PC-9 (cell line): ENCODE data around the gene GRAMD2B. TPM values are rescaled to one million over a fixed set of nuclear protein-coding genes. Genes with fewer than 3 reads are reported as not detected.

Source experiments
- BruUV-seq: library from RNA; stranded (reverse); fragments of 400-500 nt; replicated peaks from 2 replicates; lab custom pipeline; 2021; lab: Mats Ljungman, UMichigan
- CTCF ChIA-PET: fragments of 300-600 bp; sonication (Branson Sonifier 250); formaldehyde crosslinking; loops from one replicate; lab custom pipeline; 2022; ENCODE audit warnings: antibody characterized with exemption; lab: Charles Lee
- POLR2A ChIA-PET: fragments of 300-600 bp; sonication (Branson Sonifier 250); formaldehyde crosslinking; loops from one replicate; lab custom pipeline; 2022; ENCODE audit warnings: antibody characterized with exemption; ENCODE audit not compliant: unreplicated experiment; lab: Charles Lee
- DNase-seq, 2 experiments: peaks; one replicate each; pipeline versions ENCODE4 v3.0.0 to v3.0.0-alpha.2; 2015 to 2022; ENCODE audit warnings: mixed read lengths in 1 of 2
- H2AFZ ChIP-seq: fragments of 200-600 bp; sonication (generic); 2 replicates; pipeline ENCODE4 v1.8.1; 2017; ENCODE audit warnings: antibody characterized with exemption
- H3F3A ChIP-seq: fragments of 200-600 bp; sonication (generic); 2 replicates; pipeline ENCODE4 v1.8.1; 2017; ENCODE audit warnings: antibody characterized with exemption, mild to moderate bottlenecking, low read depth; ENCODE audit not compliant: insufficient read depth
- H3K27ac ChIP-seq: fragments of 200-600 bp; sonication (generic); 2 replicates; pipeline ENCODE4 v1.6.1; 2016; ENCODE audit warnings: mixed run types
- H3K27me3 ChIP-seq: fragments of 200-600 bp; sonication (generic); 2 replicates; pipeline ENCODE4 v1.6.1; 2016; ENCODE audit warnings: low read depth, mixed run types; ENCODE audit not compliant: insufficient read depth
- H3K36me3 ChIP-seq: fragments of 200-600 bp; sonication (generic); 2 replicates; pipeline ENCODE4 v1.6.1; 2016; ENCODE audit warnings: low read depth, mixed run types
- H3K4me1 ChIP-seq: fragments of 200-600 bp; sonication (generic); replicated peaks from 2 replicates; pipeline ENCODE4 v1.6.1; 2016; ENCODE audit warnings: mixed run types; ENCODE audit not compliant: insufficient read depth
- H3K4me2 ChIP-seq: fragments of 200-600 bp; sonication (generic); 2 replicates; pipeline ENCODE4 v1.6.1; 2017; ENCODE audit warnings: mixed run types
- H3K4me3 ChIP-seq: fragments of 200-600 bp; sonication (generic); 2 replicates; pipeline ENCODE4 v1.6.1; 2016; ENCODE audit warnings: mixed run types
- H3K79me2 ChIP-seq: fragments of 200-600 bp; sonication (generic); 2 replicates; pipeline ENCODE4 v1.6.1; 2017; ENCODE audit warnings: low read depth, mixed run types
- H3K9me2 ChIP-seq: fragments of 200-600 bp; sonication (generic); 2 replicates; pipeline ENCODE4 v1.8.1; 2017; ENCODE audit warnings: mild to moderate bottlenecking; ENCODE audit not compliant: insufficient read depth
- H3K9me3 ChIP-seq: fragments of 200-600 bp; sonication (generic); 2 replicates; pipeline ENCODE4 v1.8.1; 2016; ENCODE audit warnings: low read depth; ENCODE audit not compliant: insufficient read depth
- H4K20me1 ChIP-seq: fragments of 200-600 bp; sonication (generic); 2 replicates; pipeline ENCODE4 v1.8.1; 2017; ENCODE audit not compliant: insufficient read depth
- EZH2 ChIP-seq: fragments of 200-600 bp; sonication (generic); IDR thresholded peaks from 2 replicates; pipeline ENCODE4 v1.8.0; 2017; ENCODE audit warnings: antibody characterized with exemption, low read depth
- intact Hi-C: fragments of 100-400 bp; cut with micrococcal nuclease; formaldehyde crosslinking; loops from one replicate; pipeline ENCODE4 v1.10.0; 2022; ENCODE audit not compliant: unreplicated experiment
- total RNA-seq: library from RNA; stranded (reverse); gene quantifications from 2 replicates; pipeline ENCODE4 v1.2.3, GENCODE V29; 2021
- TF ChIP-seq, protein P1 (sequence below): fragments of 200-600 bp; sonication (generic); conservative IDR thresholded peaks from 2 replicates; pipeline ENCODE4 v1.6.1; 2017; ENCODE audit warnings: mixed run types, antibody characterized with exemption, mild to moderate bottlenecking, moderate library complexity

The GRAMD2B gene
- total RNA-seq, 1 experiment from 2014 or later = 10.0 TPM

DNA sequence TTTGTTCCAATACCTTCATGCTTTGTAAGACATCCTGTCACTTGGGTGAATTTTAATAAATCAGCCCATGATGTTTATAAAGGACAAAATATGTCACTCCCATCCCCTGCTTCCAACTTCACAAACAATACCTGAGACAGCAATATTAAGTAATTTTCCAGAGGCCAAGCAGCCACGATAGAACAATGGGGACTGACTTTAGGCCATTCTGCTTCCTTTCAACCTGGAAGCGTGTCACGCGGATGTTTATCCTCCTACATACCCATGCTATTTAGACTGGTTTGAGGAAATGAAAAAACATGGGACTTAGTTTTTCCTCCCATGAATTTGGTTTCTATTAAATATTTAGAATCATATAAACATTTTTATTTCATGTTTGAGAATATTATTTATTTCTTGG is 82.9 kb downstream of the GRAMD2B start:
- Histone ChIP-seq H4K20me1 (no peaks in the 10 kb centered on the region), H3K9me2 (no peaks in the 10 kb centered on the region), H3K9me3 (no peaks in the 10 kb centered on the region), H3K79me2 (no peaks in the 10 kb centered on the region), H3K36me3 (no peaks in the 10 kb centered on the region), H3K27ac (no peak overlapping the region), H3K4me1 (0 out of 2 replicates have a peak, but pooled peaks cover 6% of the 10 kb centered on the region), H2AFZ (no peak overlapping the region), H3K4me3 (no peak overlapping the region), H3K27me3 (no peaks in the 10 kb centered on the region), H3K4me2 (no peak overlapping the region), H3F3A (no peaks in the 10 kb centered on the region)
- no peak for TF ChIP-seq EZH2
- TF ChIP-seq, protein P1, sequence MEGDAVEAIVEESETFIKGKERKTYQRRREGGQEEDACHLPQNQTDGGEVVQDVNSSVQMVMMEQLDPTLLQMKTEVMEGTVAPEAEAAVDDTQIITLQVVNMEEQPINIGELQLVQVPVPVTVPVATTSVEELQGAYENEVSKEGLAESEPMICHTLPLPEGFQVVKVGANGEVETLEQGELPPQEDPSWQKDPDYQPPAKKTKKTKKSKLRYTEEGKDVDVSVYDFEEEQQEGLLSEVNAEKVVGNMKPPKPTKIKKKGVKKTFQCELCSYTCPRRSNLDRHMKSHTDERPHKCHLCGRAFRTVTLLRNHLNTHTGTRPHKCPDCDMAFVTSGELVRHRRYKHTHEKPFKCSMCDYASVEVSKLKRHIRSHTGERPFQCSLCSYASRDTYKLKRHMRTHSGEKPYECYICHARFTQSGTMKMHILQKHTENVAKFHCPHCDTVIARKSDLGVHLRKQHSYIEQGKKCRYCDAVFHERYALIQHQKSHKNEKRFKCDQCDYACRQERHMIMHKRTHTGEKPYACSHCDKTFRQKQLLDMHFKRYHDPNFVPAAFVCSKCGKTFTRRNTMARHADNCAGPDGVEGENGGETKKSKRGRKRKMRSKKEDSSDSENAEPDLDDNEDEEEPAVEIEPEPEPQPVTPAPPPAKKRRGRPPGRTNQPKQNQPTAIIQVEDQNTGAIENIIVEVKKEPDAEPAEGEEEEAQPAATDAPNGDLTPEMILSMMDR = no peak
- POLR2A ChIA-PET = no interaction called here
- BruUV-seq = no TSS peak
- CTCF ChIA-PET = no interaction called here
- intact Hi-C loops = no loop called here
- DNase-seq = no peak

DNA sequence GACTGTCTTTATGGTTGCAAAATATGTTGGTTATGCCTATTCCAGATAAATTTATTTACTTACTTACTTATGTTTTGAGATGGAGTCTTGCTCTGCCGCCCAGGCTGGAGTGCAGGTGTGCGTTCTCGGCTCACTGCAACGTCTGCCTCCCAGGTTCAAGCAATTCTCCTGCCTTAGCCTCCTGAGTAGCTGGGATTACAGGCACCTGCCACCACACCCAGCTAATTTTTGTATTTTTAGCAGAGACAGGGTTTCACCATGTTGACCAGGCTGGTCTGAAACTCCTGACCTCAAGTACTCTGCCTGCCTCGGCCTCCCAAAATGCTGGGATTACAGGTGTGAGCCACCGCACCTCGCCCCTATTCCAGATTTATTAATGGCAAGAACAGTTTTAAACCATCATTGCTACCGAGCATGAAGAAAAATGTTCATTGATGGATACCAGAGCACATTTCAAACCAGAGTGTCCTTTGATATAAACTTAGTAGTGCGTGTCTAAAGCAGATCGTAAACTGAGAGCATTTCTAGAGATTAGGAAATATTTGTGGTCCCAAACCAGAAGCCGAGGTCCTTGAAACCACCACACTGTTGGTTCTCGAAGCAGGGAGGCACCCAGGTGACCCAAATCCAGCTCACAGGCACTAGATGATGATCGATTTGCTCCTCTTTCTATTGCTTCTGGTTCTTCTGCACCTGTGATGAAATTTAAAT is 85.2 kb downstream of the GRAMD2B start:
- H3K36me3 ChIP-seq = no peaks in the 10 kb centered on the region
- BruUV-seq = no TSS peak
- no peak overlapping the region for H3K4me2 ChIP-seq
- 0 out of 2 replicates have a peak, but pooled peaks cover 6% of the 10 kb centered on the region for H3K4me1 ChIP-seq
- DNase-seq = no peak
- no peaks in the 10 kb centered on the region for H3K79me2 ChIP-seq
- no peak overlapping the region for H3K27ac ChIP-seq
- no peaks in the 10 kb centered on the region for H3K27me3 ChIP-seq
- H3K4me3 ChIP-seq = no peak overlapping the region
- no peaks in the 10 kb centered on the region for H3K9me2 ChIP-seq
- no peaks in the 10 kb centered on the region for H4K20me1 ChIP-seq
- peak overlapping the region; percentile 61; the same call in 1 of the 2 replicates for H2AFZ ChIP-seq
- H3K9me3 ChIP-seq = no peaks in the 10 kb centered on the region
- CTCF ChIA-PET = no interaction called here
- intact Hi-C loops = no loop called here
- no peaks in the 10 kb centered on the region for H3F3A ChIP-seq
- TF ChIP-seq EZH2 = no peak
- TF ChIP-seq, protein P1 = no peak
- POLR2A ChIA-PET = no interaction called here

GRCh38 chr5:126508962-126509279 is 85.7 kb downstream of the GRAMD2B start:
- H4K20me1 ChIP-seq = no peaks in the 10 kb centered on the region
- H3F3A ChIP-seq = no peaks in the 10 kb centered on the region
- H3K27me3 ChIP-seq = no peaks in the 10 kb centered on the region
- TF ChIP-seq, protein P1 = no peak
- TF ChIP-seq EZH2 = no peak
- no peak for DNase-seq
- ChIA-PET CTCF (no interaction called here), POLR2A (no interaction called here)
- no TSS peak for BruUV-seq
- no peaks in the 10 kb centered on the region for H3K36me3 ChIP-seq
- 0 out of 2 replicates have a peak, but pooled peaks cover 6% of the 10 kb centered on the region for H3K4me1 ChIP-seq
- intact Hi-C loops = no loop called here
- no peak overlapping the region for H3K4me3 ChIP-seq
- H3K9me3 ChIP-seq = no peaks in the 10 kb centered on the region
- H3K79me2 ChIP-seq = no peaks in the 10 kb centered on the region
- H3K27ac ChIP-seq = no peak overlapping the region
- no peaks in the 10 kb centered on the region for H3K9me2 ChIP-seq
- H3K4me2 ChIP-seq = no peak overlapping the region
- peak overlapping the region; percentile 61; the same call in 1 of the 2 replicates for H2AFZ ChIP-seq
